GM12875 (cell line): ENCODE data around the gene GARIN3.

Experiments
- H3K4me3 ChIP-seq: one replicate; pipeline ENCODE4 v1.5.1; 2011; ENCODE audit warnings: low read depth, low read length, control low read depth
- CTCF ChIP-seq: IDR thresholded peaks from 2 replicates; pipeline ENCODE4 v1.5.1; 2011; ENCODE audit warnings: low read depth, mild to moderate bottlenecking, control low read depth, inconsistent platforms, low read length, moderate library complexity, borderline replicate concordance; ENCODE audit not compliant: insufficient read depth

Gene GARIN3

GRCh38 chr5:157182143-157182757, 16.2 kb upstream of the GARIN3 start:
- no peak overlapping the region for H3K4me3 ChIP-seq

GRCh38 chr5:157180374-157181264, 14.6 kb upstream of the GARIN3 start, which contains the start of gene ITK:
Gene ITK, plus strand, starts transcription at chr5:157180840. Its CDS starts 138 bp downstream, at chr5:157180978.
- no peak for TF ChIP-seq CTCF
- H3K4me3 ChIP-seq, result no peak within 1 kb of the TSS

More at GRCh38 chr5:157182143-157182757, 16.2 kb upstream of the GARIN3 start:
- no peak for TF ChIP-seq CTCF

GRCh38 chr5:157178966-157179365, 12.9 kb upstream of the GARIN3 start:
- no peak for TF ChIP-seq CTCF
- H3K4me3 ChIP-seq, result no peak overlapping the region

- TF ChIP-seq CTCF, result no peak
- no peak overlapping the region for H3K4me3 ChIP-seq
Observed at GRCh38 chr5:157177953-157178352, 11.9 kb upstream of the GARIN3 start.

GRCh38 chr5:157175071-157175612, 9.1 kb upstream of the GARIN3 start:
- no peak for TF ChIP-seq CTCF
- H3K4me3 ChIP-seq, result no peak overlapping the region

GRCh38 chr5:157172403-157172802, 6.3 kb upstream of the GARIN3 start:
- H3K4me3 ChIP-seq, result peak overlapping the region; percentile 23

More at GRCh38 chr5:157172403-157172802, 6.3 kb upstream of the GARIN3 start:
- TF ChIP-seq CTCF, result no peak
